GM19372 (cell line): ENCODE results near the gene FIBP.

Source experiments
- ATAC-seq: cut with Tn5 transposase; IDR thresholded peaks from one replicate; pipeline ENCODE4 v1.9.1; 2021; ENCODE audit warnings: mild to moderate bottlenecking, low read depth, moderate library complexity; ENCODE audit not compliant: unreplicated experiment

FIBP gene

GRCh38 chr11:65860278-65861164, 27.8 kb downstream of the FIBP start, which contains the start of gene MUS81:
Gene MUS81, plus strand, starts transcription at chr11:65860433. Its CDS starts 321 bp downstream, at chr11:65860754.
- no peak for ATAC-seq

GRCh38 chr11:65859812-65860277, 28.4 kb downstream of the FIBP start:
- ATAC-seq = no peak

GRCh38 chr11:65859095-65859811, 29.0 kb downstream of the FIBP start:
- ATAC-seq = peak; percentile 48

GRCh38 chr11:65858681-65859087, 29.6 kb downstream of the FIBP start:
- ATAC-seq = no peak

GRCh38 chr11:65857853-65858680, 30.2 kb downstream of the FIBP start, which contains the start of gene CFL1:
Gene CFL1, minus strand, starts transcription at chr11:65858180. Its CDS starts 81 bp downstream, at chr11:65858099.
- ATAC-seq = peak; percentile 44

GRCh38 chr11:65857500-65857852, 30.8 kb downstream of the FIBP start:
- ATAC-seq = peak; percentile 1

GRCh38 chr11:65856689-65857499, 31.4 kb downstream of the FIBP start:
- peak; percentile 16 for ATAC-seq

- ATAC-seq = no peak
These were observed 32.3 kb downstream of the FIBP start for GRCh38 chr11:65855927-65856363.

GRCh38 chr11:65854852-65855837, 33.1 kb downstream of the FIBP start:
- no peak for ATAC-seq

GRCh38 chr11:65854161-65854592, 34.1 kb downstream of the FIBP start:
- ATAC-seq = no peak

- ATAC-seq = no peak
These were observed 34.9 kb downstream of the FIBP start for GRCh38 chr11:65853246-65853979.

- no peak for ATAC-seq
These were observed 35.6 kb downstream of the FIBP start for GRCh38 chr11:65852508-65853245.

- no peak for ATAC-seq
These were observed 36.3 kb downstream of the FIBP start for GRCh38 chr11:65851811-65852507.

GRCh38 chr11:65851083-65851579, 37.1 kb downstream of the FIBP start:
- no peak for ATAC-seq

GRCh38 chr11:65850217-65851082, 37.8 kb downstream of the FIBP start:
- no peak for ATAC-seq
